ENCODE measurements around the gene FLYWCH1.

DNA sequence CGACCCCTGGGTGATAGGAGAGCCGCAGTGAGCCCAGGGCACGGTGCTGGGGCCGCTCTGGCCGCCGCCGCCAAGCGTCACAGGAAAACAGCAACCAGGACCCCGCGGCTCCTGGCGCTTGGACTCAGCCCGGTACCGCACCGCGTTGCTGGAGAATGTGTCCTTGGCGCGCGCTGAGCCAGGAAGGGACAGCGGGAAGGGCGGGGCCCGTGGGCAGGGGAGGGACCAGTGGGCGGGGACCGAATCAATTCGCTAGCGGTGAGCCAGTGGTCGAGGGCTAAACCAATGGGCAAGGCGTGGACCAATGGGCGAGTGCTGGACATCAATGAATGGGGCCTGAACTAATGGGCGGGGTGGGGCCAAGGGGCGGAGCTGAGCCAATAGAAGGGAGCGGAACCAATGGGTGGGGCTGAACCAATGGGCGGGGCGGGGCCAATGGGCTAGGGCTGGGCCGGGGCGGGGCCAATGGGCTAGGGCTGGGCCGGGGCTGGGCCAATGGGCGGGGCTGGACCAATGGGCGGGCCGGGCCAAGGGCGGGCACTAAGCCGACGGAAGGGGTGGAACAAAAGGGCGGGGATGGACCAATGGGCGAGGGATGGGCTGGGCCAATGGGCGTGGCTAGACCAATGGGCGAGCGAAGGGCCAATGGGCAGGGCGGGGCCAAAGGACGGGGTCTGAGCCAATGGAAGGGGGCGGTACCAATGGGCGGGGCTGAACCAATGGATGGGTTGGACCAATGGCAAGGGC is 6.3 kb upstream of the FLYWCH1 start:
- TF ChIP-seq POLR2AphosphoS5 (IDR thresholded peaks at IDR 0.05; ENCODE audit: low read depth, low read length) (peak; percentile 99), SIN3A (IDR thresholded peaks at IDR 0.05; ENCODE audit: borderline replicate concordance, insufficient read depth, low read length) (peak; percentile 69; the same call in 1 of the 2 replicates), TAF1 (IDR thresholded peaks at IDR 0.05; ENCODE audit: borderline replicate concordance, insufficient read depth, low read length) (peak; percentile 99)

All from PFSK-1 (cell line).